Epithelial cell of proximal tubule (primary cell): ENCODE data around the gene SLC16A5. TPM values are rescaled to one million over a fixed set of nuclear protein-coding genes. Genes with fewer than 3 reads are reported as not detected.
"Not testable (repeated sequence)": the region's sequence is repeated elsewhere in the genome, so short reads cannot be mapped to it uniquely, and the experiment has no call there.

Experiments used
- DNase-seq: peaks from one replicate; pipeline ENCODE4 v3.0.0-alpha.2; 2011; ENCODE audit warnings: low read depth
- H3K4me3 ChIP-seq: 2 replicates; pipeline ENCODE4 v1.5.1; 2011; ENCODE audit warnings: low read depth, mild to moderate bottlenecking, low read length
- CTCF ChIP-seq: conservative IDR thresholded peaks from 2 replicates; pipeline ENCODE4 v1.5.1; 2012; ENCODE audit warnings: low read depth, mild to moderate bottlenecking, low read length
- total RNA-seq: library from RNA; depleted of rRNA; stranded (reverse); fragments of >200 nt; gene quantifications from 2 replicates; pipeline ENCODE4 v1.2.3, GENCODE V29; 2015

Gene SLC16A5
- total RNA-seq, 1 donor from 2014 or later, result 15.9 TPM

GRCh38 chr17:75131278-75132017 is 43.7 kb downstream of the SLC16A5 start, which contains the start of gene NT5C:
Gene NT5C, minus strand, starts transcription at chr17:75131742. Its CDS starts 35 bp downstream, at chr17:75131707.
- H3K4me3 ChIP-seq, result peak within 1 kb of the TSS; percentile 94
- no peak for DNase-seq
- TF ChIP-seq CTCF, result peak; percentile 67

GRCh38 chr17:75132018-75133000 is 44.6 kb downstream of the SLC16A5 start:
- DNase-seq, result not testable (repeated sequence)
- peak overlapping the region; percentile 94 for H3K4me3 ChIP-seq

GRCh38 chr17:75133001-75133400 is 45.2 kb downstream of the SLC16A5 start:
- no peak for DNase-seq
- no peak overlapping the region for H3K4me3 ChIP-seq
- TF ChIP-seq CTCF, result no peak

- H3K4me3 ChIP-seq, DNase-seq: not testable (repeated sequence)
These were observed 46.0 kb downstream of the SLC16A5 start for GRCh38 chr17:75133607-75134347.

GRCh38 chr17:75135452-75135851 is 47.7 kb downstream of the SLC16A5 start:
- no peak for DNase-seq
- TF ChIP-seq CTCF, result no peak
- H3K4me3 ChIP-seq, result no peak overlapping the region

GRCh38 chr17:75135946-75136345 is 48.2 kb downstream of the SLC16A5 start:
- DNase-seq, result no peak
- no peak for TF ChIP-seq CTCF
- no peak overlapping the region for H3K4me3 ChIP-seq

GRCh38 chr17:75137762-75138161 is 50.0 kb downstream of the SLC16A5 start:
- not testable (repeated sequence) for DNase-seq

GRCh38 chr17:75138519-75138918 is 50.8 kb downstream of the SLC16A5 start:
- no peak overlapping the region for H3K4me3 ChIP-seq
- TF ChIP-seq CTCF, result no peak
- no peak for DNase-seq

More at GRCh38 chr17:75137762-75138161, 50.0 kb downstream of the SLC16A5 start:
- not testable (repeated sequence) for H3K4me3 ChIP-seq
